Lung (tissue), 12 donors: ENCODE results near the gene PDGFD. TPM values are rescaled to one million over a fixed set of nuclear protein-coding genes. Genes with fewer than 3 reads are reported as not detected.

Experiments used
- ATAC-seq: fragments of 200-7000 bp; cut with Tn5 transposase; one replicate; pipeline ENCODE4 v1.9.1; 2020; ENCODE audit warnings: moderate number of reproducible peaks; ENCODE audit not compliant: insufficient read depth, low FRiP score
- DNase-seq, 3 donors: peaks; one replicate each; pipeline ENCODE4 v3.0.0-alpha.2; 2013 to 2017
- H3K27ac ChIP-seq, 2 donors: one replicate each; pipeline ENCODE4 v1.5.1; 2013; ENCODE audit warnings: mild to moderate bottlenecking in 2 of 2, moderate library complexity in 2 of 2, control low read depth in 1 of 2, inconsistent platforms in 1 of 2, low read depth in 1 of 2, low read length in 1 of 2
- H3K27me3 ChIP-seq, 3 donors: one replicate each; pipeline ENCODE4 v1.5.1; 2013; ENCODE audit warnings: low read length in 2 of 3; ENCODE audit not compliant: control insufficient read depth in 3 of 3, insufficient read depth in 3 of 3
- H3K36me3 ChIP-seq, 4 donors: one replicate each; pipeline ENCODE4 v1.5.1; 2013; ENCODE audit warnings: low read length in 4 of 4, mild to moderate bottlenecking in 1 of 4, moderate library complexity in 1 of 4; ENCODE audit not compliant: control insufficient read depth in 4 of 4, insufficient read depth in 4 of 4
- H3K4me1 ChIP-seq, 5 donors: one replicate each; pipeline ENCODE4 v1.5.1; 2013; ENCODE audit warnings: low read length in 5 of 5, mild to moderate bottlenecking in 2 of 5, moderate library complexity in 1 of 5; ENCODE audit not compliant: control insufficient read depth in 5 of 5, insufficient read depth in 5 of 5
- H3K4me3 ChIP-seq: one replicate; pipeline ENCODE4 v1.5.1; 2013; ENCODE audit warnings: mild to moderate bottlenecking, control low read depth, moderate library complexity
- H3K9ac ChIP-seq, 2 donors: one replicate each; pipeline ENCODE4 v1.5.1; 2013; ENCODE audit warnings: low read length in 2 of 2, control low read depth in 1 of 2; ENCODE audit not compliant: insufficient read depth in 1 of 2
- H3K9me3 ChIP-seq, 4 donors: one replicate each; pipeline ENCODE4 v1.5.1; 2013; ENCODE audit warnings: low read length in 3 of 4, mild to moderate bottlenecking in 1 of 4, moderate library complexity in 1 of 4; ENCODE audit not compliant: control insufficient read depth in 4 of 4, insufficient read depth in 3 of 4
- CTCF ChIP-seq: IDR thresholded peaks from 2 replicates; pipeline ENCODE4 v1.5.1; 2012; ENCODE audit warnings: mild to moderate bottlenecking; ENCODE audit errors: control extremely low read depth, extremely low read depth
- WGBS, 2 donors: extraction: QIAGEN DNeasy Blood & Tissue Kit; methylation state at CpG; one replicate each; pipeline ENCODE4 v1.1.7; 2013; 5-methylcytosine and 5-hydroxymethylcytosine counted together
- polyA plus RNA-seq, 2 donors: library from polyadenylated mRNA; stranded (reverse); fragments of 200-250 nt; gene quantifications; one replicate each; pipeline ENCODE4 v1.2.1, GENCODE V29; 2013
- total RNA-seq, 2 donors: library from RNA; depleted of rRNA in 1 of 2; stranded (reverse); fragments of >200 nt in 1 of 2; gene quantifications; one replicate each; pipeline ENCODE4 v1.2.1, GENCODE V29; 2014 to 2021
- donor health status: control.
- donor health status: control.
- donor health status: Bipolar disorder and iron deficiency.
- donor health status: healthy.
- donor health status: DM: yes; HTN: yes; CAD: no.

The PDGFD gene
- total and polyA plus RNA-seq, 4 donors = 0.71 to 10.6 (median 1.4) TPM

GRCh38 chr11:103970701-103971249 lies 193.2 kb downstream of the PDGFD start:
- H3K27me3 ChIP-seq = no peaks in the 10 kb centered on the region
- no peaks in the 10 kb centered on the region for H3K4me1 ChIP-seq
- H3K36me3 ChIP-seq = no peaks in the 10 kb centered on the region
- no peak overlapping the region for H3K9ac ChIP-seq
- no peak overlapping the region for H3K27ac ChIP-seq
- whole genome bisulfite sequencing, 2 donors = 92 to 93% methylated on average over 1 of the region's 1 CpG
- no peak for TF ChIP-seq CTCF
- DNase-seq = no peak
- no peaks in the 10 kb centered on the region for H3K9me3 ChIP-seq
- ATAC-seq = no peak
- H3K4me3 ChIP-seq = no peak overlapping the region

- Histone ChIP-seq H3K9ac (no peak overlapping the region), H3K36me3 (no peaks in the 10 kb centered on the region), H3K27me3 (no peaks in the 10 kb centered on the region), H3K4me1 (no peaks in the 10 kb centered on the region), H3K4me3 (no peak overlapping the region), H3K9me3 (no peaks in the 10 kb centered on the region), H3K27ac (no peak overlapping the region)
- 90 to 92% methylated on average over 3 of the region's 3 CpGs for WGBS, 2 donors
- DNase-seq = no peak
- TF ChIP-seq CTCF = no peak
- ATAC-seq = no peak
These were observed 195.3 kb downstream of the PDGFD start for GRCh38 chr11:103968685-103969084.

- Histone ChIP-seq H3K4me1 (no peaks in the 10 kb centered on the region), H3K36me3 (no peaks in the 10 kb centered on the region), H3K27ac (no peak overlapping the region), H3K9ac (no peak overlapping the region), H3K9me3 (no peaks in the 10 kb centered on the region), H3K4me3 (no peak overlapping the region), H3K27me3 (no peaks in the 10 kb centered on the region)
- 80 to 87% methylated on average over 8 of the region's 8 CpGs for WGBS, 2 donors
- no peak for DNase-seq
- TF ChIP-seq CTCF = no peak
- no peak for ATAC-seq
These were observed 196.0 kb downstream of the PDGFD start for GRCh38 chr11:103967985-103968384.

GRCh38 chr11:103964390-103964789 lies 199.6 kb downstream of the PDGFD start:
- Histone ChIP-seq H3K27ac (no peak overlapping the region), H3K9ac (no peak overlapping the region), H3K4me3 (no peak overlapping the region), H3K36me3 (no peaks in the 10 kb centered on the region), H3K4me1 (no peaks in the 10 kb centered on the region), H3K9me3 (no peaks in the 10 kb centered on the region), H3K27me3 (no peaks in the 10 kb centered on the region)
- no peak for DNase-seq
- no peak for ATAC-seq
- no peak for TF ChIP-seq CTCF
